Cardiac muscle cell (in vitro differentiated cells and primary cell): ENCODE results near the gene CLDN20. TPM values are rescaled to one million over a fixed set of nuclear protein-coding genes. Genes with fewer than 3 reads are reported as not detected.
A peak's percentile ranks its signal among the peaks of the same experiment; 100 is the strongest.

Source experiments
- DNase-seq, 2 donors: peaks; one replicate each; pipeline versions ENCODE4 v3.0.0 to v3.0.0-alpha.2; 2010 to 2017; ENCODE audit warnings: low read depth in 1 of 2, low spot score in 1 of 2
- H3K27ac ChIP-seq: fragments of 200-600 bp; sonication (generic); 2 replicates; pipeline ENCODE4 v1.5.1; 2016
- H3K27me3 ChIP-seq: fragments of 200-600 bp; sonication (generic); 2 replicates; pipeline ENCODE4 v1.6.0; 2016; ENCODE audit warnings: control low read depth
- H3K36me3 ChIP-seq: fragments of 200-600 bp; sonication (generic); 2 replicates; pipeline ENCODE4 v1.5.1; 2016; ENCODE audit warnings: control low read depth
- H3K4me1 ChIP-seq: fragments of 200-600 bp; sonication (generic); 2 replicates; pipeline ENCODE4 v1.8.1; 2017; ENCODE audit warnings: low read depth, mild to moderate bottlenecking, mixed run types
- H3K4me3 ChIP-seq: fragments of 200-600 bp; sonication (generic); 2 replicates; pipeline ENCODE4 v1.5.1; 2016; ENCODE audit warnings: mild to moderate bottlenecking
- H3K9me3 ChIP-seq: fragments of 200-600 bp; sonication (generic); 2 replicates; pipeline ENCODE4 v1.5.1; 2017; ENCODE audit warnings: low read depth, mild to moderate bottlenecking, control low read depth
- CTCF ChIP-seq: IDR thresholded peaks from 2 replicates; pipeline ENCODE4 v1.5.1; 2012; ENCODE audit warnings: low read depth, mild to moderate bottlenecking, low read length
- polyA plus RNA-seq: library from polyadenylated mRNA; unstranded; fragments of >200 nt; fragmentation: Nextera tagmentation; extraction: Ambion mirVana; gene quantifications from 2 replicates; pipeline ENCODE4 v1.2.1, GENCODE V29; 2016
- total RNA-seq: library from RNA; depleted of rRNA; stranded (reverse); fragments of >200 nt; gene quantifications from 2 replicates; pipeline ENCODE4 v1.2.3, GENCODE V29; 2016

The CLDN20 gene
- total and polyA plus RNA-seq, 2 experiments from 2014 or later, result 0.44 TPM; not detected in 1

- no peaks in the 10 kb centered on the region for H3K4me1 ChIP-seq
- peak in 1 of 2 donors; percentile 10 for DNase-seq
- no peaks in the 10 kb centered on the region for H3K9me3 ChIP-seq
- H3K27me3 ChIP-seq, result no peaks in the 10 kb centered on the region
- peaks cover 11% of the 10 kb centered on the region for H3K36me3 ChIP-seq
- H3K4me3 ChIP-seq, result peak overlapping the region; percentile 72
- no peak for TF ChIP-seq CTCF
- peak overlapping the region; percentile 69 for H3K27ac ChIP-seq
These were observed 49.8 kb downstream of the CLDN20 start for GRCh38 chr6:155313602-155314091.

- no peaks in the 10 kb centered on the region for H3K27me3 ChIP-seq
- peak within 1 kb of the TSS; percentile 72 for H3K4me3 ChIP-seq
- peak within 1 kb of the TSS; percentile 77 for H3K27ac ChIP-seq
- H3K9me3 ChIP-seq, result no peaks in the 10 kb centered on the region
- no peaks in the 10 kb centered on the region for H3K4me1 ChIP-seq
- peak; percentile 98 to 99 for DNase-seq
- H3K36me3 ChIP-seq, result peaks cover 6% of the 10 kb centered on the region
- TF ChIP-seq CTCF, result no peak
These were observed 50.4 kb downstream of the CLDN20 start, which contains the start of gene TFB1M for GRCh38 chr6:155314092-155314772. TFB1M (minus strand) TSS chr6:155314484; CDS start chr6:155314428, 56 bp downstream.

- Histone ChIP-seq H3K4me3 (peak overlapping the region; percentile 52), H3K27ac (peak overlapping the region; percentile 77), H3K27me3 (no peaks in the 10 kb centered on the region), H3K4me1 (no peaks in the 10 kb centered on the region), H3K9me3 (no peaks in the 10 kb centered on the region), H3K36me3 (peaks cover 3% of the 10 kb centered on the region)
- peak in 1 of 2 donors; percentile 92 for DNase-seq
- no peak for TF ChIP-seq CTCF
These were observed 51.1 kb downstream of the CLDN20 start for GRCh38 chr6:155314773-155315515.

GRCh38 chr6:155315516-155315871 lies 51.7 kb downstream of the CLDN20 start:
- DNase-seq, result peak in 1 of 2 donors; percentile 32
- Histone ChIP-seq H3K36me3 (no peaks in the 10 kb centered on the region), H3K4me3 (no peak overlapping the region), H3K27me3 (no peaks in the 10 kb centered on the region), H3K27ac (no peak overlapping the region), H3K4me1 (no peaks in the 10 kb centered on the region), H3K9me3 (no peaks in the 10 kb centered on the region)
- TF ChIP-seq CTCF, result no peak

- no peak overlapping the region for H3K4me3 ChIP-seq
- H3K9me3 ChIP-seq, result no peaks in the 10 kb centered on the region
- H3K27ac ChIP-seq, result no peak overlapping the region
- H3K27me3 ChIP-seq, result no peaks in the 10 kb centered on the region
- H3K4me1 ChIP-seq, result no peaks in the 10 kb centered on the region
- no peaks in the 10 kb centered on the region for H3K36me3 ChIP-seq
- DNase-seq, result no peak
- no peak for TF ChIP-seq CTCF
These were observed 52.6 kb downstream of the CLDN20 start for GRCh38 chr6:155316419-155316818.
